ENCODE data around the gene DNMT3L.

GRCh38 chr21:44260791-44261631, 686 bp downstream of the DNMT3L start:
- no peak for TF ChIP-seq RXRA (IDR thresholded peaks at IDR 0.05)
- TF ChIP-seq CTCF (IDR thresholded peaks at IDR 0.05; ENCODE audit: low read depth, low read length, missing input control) = no peak
- no peak for TF ChIP-seq HNF4G (IDR thresholded peaks at IDR 0.05)
- no peak for TF ChIP-seq SP1 (IDR thresholded peaks at IDR 0.05)
- no peak for TF ChIP-seq RAD21 (IDR thresholded peaks at IDR 0.05)
- no peak for TF ChIP-seq YY1 (IDR thresholded peaks at IDR 0.05)
- no peak for TF ChIP-seq JUND (IDR thresholded peaks at IDR 0.05)
- TF ChIP-seq GABPA (IDR thresholded peaks at IDR 0.05 in 1 of 2, conservative IDR thresholded peaks at IDR 0.05 in 1 of 2) = no peak
- TF ChIP-seq MAX (IDR thresholded peaks at IDR 0.05) = no peak
- TF ChIP-seq TAF1 (conservative IDR thresholded peaks at IDR 0.05) = no peak
- no peak for TF ChIP-seq NR2F2 (IDR thresholded peaks at IDR 0.05)
- no peak for TF ChIP-seq ZBTB33 (IDR thresholded peaks at IDR 0.05)
- no peak for TF ChIP-seq ATF3 (IDR thresholded peaks at IDR 0.05)

Measured in liver (tissue), 3 donors.